ENCODE results near the gene KIF2B. TPM values are rescaled to one million over a fixed set of nuclear protein-coding genes. Genes with fewer than 3 reads are reported as not detected.
"Not testable (repeated sequence)": the region's sequence is repeated elsewhere in the genome, so short reads cannot be mapped to it uniquely, and the experiment has no call there.

The KIF2B gene
- total RNA-seq, 4 donors from 2014 or later = not detected

DNA sequence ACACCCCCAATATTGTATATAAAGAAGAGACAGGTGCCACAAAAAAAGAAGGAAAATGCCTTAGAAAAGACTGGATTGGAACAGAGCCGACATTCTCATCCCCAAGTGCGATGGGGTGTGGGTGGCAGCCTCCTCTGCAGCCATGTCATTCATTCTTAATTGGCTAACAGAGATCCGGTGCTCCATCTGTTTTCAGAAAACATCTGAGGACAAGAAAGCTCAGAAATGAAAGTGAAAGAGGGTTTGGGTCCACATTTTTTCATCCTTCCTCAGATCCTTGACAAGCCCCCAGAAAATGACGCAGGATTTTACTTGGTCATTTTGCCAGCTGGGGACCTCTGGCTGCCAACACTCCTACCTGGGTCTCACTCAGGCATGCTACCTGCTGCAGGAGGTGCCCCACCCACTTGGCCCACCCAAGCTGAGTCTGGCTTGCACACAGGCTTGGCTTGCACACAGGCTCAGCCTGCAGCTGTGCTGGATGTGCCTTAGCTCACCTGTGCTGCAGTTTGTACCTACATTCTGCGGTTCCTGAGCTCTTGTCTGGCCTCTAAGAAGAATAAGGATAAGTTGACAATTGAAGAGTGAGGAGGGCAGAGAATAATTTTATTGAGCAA is 21.9 kb downstream of the KIF2B start:
- Histone ChIP-seq H3K9me3 (peaks cover 0 to 10% (median 0%) of the 10 kb centered on the region in 3 donors), H3K27ac (no peak overlapping the region), H3K36me3 (no peaks in the 10 kb centered on the region), H3K4me3 (no peak overlapping the region), H3K27me3 (no peaks in the 10 kb centered on the region), H3K4me1 (no peaks in the 10 kb centered on the region)
- TF ChIP-seq, protein P1, sequence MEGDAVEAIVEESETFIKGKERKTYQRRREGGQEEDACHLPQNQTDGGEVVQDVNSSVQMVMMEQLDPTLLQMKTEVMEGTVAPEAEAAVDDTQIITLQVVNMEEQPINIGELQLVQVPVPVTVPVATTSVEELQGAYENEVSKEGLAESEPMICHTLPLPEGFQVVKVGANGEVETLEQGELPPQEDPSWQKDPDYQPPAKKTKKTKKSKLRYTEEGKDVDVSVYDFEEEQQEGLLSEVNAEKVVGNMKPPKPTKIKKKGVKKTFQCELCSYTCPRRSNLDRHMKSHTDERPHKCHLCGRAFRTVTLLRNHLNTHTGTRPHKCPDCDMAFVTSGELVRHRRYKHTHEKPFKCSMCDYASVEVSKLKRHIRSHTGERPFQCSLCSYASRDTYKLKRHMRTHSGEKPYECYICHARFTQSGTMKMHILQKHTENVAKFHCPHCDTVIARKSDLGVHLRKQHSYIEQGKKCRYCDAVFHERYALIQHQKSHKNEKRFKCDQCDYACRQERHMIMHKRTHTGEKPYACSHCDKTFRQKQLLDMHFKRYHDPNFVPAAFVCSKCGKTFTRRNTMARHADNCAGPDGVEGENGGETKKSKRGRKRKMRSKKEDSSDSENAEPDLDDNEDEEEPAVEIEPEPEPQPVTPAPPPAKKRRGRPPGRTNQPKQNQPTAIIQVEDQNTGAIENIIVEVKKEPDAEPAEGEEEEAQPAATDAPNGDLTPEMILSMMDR (IDR thresholded peaks at IDR 0.05) = no peak
- TF ChIP-seq POLR2AphosphoS5 (IDR thresholded peaks at IDR 0.05) (no peak), POLR2A (IDR thresholded peaks at IDR 0.05) (no peak), EP300 (IDR thresholded peaks at IDR 0.05) (no peak)
- ATAC-seq = no peak
- WGBS, 2 donors (ENCODE audit: low coverage in 1 of 2) = 70 to 72% methylated on average over 4 of the region's 5 CpGs

DNA sequence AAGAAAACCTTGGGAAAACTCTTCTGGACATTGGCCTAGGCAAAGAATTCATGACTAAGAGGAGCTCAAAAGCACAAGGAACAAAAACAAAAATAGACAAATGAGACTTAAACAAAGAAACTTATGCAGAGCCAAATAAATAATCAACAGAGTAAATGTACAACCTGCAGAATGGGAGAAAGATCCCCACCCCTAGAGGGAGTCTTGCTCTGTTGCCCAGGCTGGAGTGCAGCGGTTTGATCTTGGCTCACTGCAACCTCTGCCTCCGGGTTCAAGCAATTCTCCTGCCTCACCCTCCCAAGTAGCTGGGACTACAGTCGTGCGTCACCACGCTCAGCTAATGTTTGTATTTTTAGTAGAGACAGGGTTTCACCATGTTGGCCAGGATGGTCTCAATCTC is 48.4 kb downstream of the KIF2B start:
- not testable (repeated sequence) for ATAC-seq, H3K36me3 ChIP-seq, H3K4me3 ChIP-seq, H3K27me3 ChIP-seq, H3K4me1 ChIP-seq, H3K9me3 ChIP-seq, H3K27ac ChIP-seq
- 88 to 89% methylated on average over 4 to 5 of the region's 5 CpGs for WGBS, 2 donors (ENCODE audit: low coverage in 1 of 2)
